ENCODE measurements around the gene TEAD1. TPM values are rescaled to one million over a fixed set of nuclear protein-coding genes. Genes with fewer than 3 reads are reported as not detected.

Gene TEAD1
- total and polyA plus RNA-seq, 10 of the 15 experiments (the other 5 are each of a cell fraction or from before 2014, with no cell fraction given): 0.01 to 0.59 (median 0.04) TPM; not detected in 6

- TF ChIP-seq, protein P1, sequence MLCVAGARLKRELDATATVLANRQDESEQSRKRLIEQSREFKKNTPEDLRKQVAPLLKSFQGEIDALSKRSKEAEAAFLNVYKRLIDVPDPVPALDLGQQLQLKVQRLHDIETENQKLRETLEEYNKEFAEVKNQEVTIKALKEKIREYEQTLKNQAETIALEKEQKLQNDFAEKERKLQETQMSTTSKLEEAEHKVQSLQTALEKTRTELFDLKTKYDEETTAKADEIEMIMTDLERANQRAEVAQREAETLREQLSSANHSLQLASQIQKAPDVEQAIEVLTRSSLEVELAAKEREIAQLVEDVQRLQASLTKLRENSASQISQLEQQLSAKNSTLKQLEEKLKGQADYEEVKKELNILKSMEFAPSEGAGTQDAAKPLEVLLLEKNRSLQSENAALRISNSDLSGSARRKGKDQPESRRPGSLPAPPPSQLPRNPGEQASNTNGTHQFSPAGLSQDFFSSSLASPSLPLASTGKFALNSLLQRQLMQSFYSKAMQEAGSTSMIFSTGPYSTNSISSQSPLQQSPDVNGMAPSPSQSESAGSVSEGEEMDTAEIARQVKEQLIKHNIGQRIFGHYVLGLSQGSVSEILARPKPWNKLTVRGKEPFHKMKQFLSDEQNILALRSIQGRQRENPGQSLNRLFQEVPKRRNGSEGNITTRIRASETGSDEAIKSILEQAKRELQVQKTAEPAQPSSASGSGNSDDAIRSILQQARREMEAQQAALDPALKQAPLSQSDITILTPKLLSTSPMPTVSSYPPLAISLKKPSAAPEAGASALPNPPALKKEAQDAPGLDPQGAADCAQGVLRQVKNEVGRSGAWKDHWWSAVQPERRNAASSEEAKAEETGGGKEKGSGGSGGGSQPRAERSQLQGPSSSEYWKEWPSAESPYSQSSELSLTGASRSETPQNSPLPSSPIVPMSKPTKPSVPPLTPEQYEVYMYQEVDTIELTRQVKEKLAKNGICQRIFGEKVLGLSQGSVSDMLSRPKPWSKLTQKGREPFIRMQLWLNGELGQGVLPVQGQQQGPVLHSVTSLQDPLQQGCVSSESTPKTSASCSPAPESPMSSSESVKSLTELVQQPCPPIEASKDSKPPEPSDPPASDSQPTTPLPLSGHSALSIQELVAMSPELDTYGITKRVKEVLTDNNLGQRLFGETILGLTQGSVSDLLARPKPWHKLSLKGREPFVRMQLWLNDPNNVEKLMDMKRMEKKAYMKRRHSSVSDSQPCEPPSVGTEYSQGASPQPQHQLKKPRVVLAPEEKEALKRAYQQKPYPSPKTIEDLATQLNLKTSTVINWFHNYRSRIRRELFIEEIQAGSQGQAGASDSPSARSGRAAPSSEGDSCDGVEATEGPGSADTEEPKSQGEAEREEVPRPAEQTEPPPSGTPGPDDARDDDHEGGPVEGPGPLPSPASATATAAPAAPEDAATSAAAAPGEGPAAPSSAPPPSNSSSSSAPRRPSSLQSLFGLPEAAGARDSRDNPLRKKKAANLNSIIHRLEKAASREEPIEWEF (IDR thresholded peaks at IDR 0.05; ENCODE audit: insufficient replicate concordance, low read depth, low read length): no peak
- TF ChIP-seq TCF3 (IDR thresholded peaks at IDR 0.05; ENCODE audit: borderline replicate concordance, insufficient read depth, low read depth, low read length): no peak
- TF ChIP-seq HCFC1 (IDR thresholded peaks at IDR 0.05; ENCODE audit: low read length): no peak
- TF ChIP-seq RBBP5 (conservative IDR thresholded peaks at IDR 0.05): no peak
- no peak for TF ChIP-seq SMC3 (IDR thresholded peaks at IDR 0.05; ENCODE audit: borderline replicate concordance, low read length)
- no peak for TF ChIP-seq NR2F1 (conservative IDR thresholded peaks at IDR 0.05)
- TF ChIP-seq, protein P2, sequence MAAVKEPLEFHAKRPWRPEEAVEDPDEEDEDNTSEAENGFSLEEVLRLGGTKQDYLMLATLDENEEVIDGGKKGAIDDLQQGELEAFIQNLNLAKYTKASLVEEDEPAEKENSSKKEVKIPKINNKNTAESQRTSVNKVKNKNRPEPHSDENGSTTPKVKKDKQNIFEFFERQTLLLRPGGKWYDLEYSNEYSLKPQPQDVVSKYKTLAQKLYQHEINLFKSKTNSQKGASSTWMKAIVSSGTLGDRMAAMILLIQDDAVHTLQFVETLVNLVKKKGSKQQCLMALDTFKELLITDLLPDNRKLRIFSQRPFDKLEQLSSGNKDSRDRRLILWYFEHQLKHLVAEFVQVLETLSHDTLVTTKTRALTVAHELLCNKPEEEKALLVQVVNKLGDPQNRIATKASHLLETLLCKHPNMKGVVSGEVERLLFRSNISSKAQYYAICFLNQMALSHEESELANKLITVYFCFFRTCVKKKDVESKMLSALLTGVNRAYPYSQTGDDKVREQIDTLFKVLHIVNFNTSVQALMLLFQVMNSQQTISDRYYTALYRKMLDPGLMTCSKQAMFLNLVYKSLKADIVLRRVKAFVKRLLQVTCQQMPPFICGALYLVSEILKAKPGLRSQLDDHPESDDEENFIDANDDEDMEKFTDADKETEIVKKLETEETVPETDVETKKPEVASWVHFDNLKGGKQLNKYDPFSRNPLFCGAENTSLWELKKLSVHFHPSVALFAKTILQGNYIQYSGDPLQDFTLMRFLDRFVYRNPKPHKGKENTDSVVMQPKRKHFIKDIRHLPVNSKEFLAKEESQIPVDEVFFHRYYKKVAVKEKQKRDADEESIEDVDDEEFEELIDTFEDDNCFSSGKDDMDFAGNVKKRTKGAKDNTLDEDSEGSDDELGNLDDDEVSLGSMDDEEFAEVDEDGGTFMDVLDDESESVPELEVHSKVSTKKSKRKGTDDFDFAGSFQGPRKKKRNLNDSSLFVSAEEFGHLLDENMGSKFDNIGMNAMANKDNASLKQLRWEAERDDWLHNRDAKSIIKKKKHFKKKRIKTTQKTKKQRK (IDR thresholded peaks at IDR 0.05; ENCODE audit: low read depth, low read length): no peak
Observed at GRCh38 chr11:12938590-12939247, 264.5 kb downstream of the TEAD1 start (continued).
